A204.1 (cell line): ENCODE results near the gene RUFY3.
A peak's percentile ranks its signal among the peaks of the same experiment; 100 is the strongest.
"Not testable (repeated sequence)": the region's sequence is repeated elsewhere in the genome, so short reads cannot be mapped to it uniquely, and the experiment has no call there.

ENCODE experiments used
- FAIRE-seq: peaks from 2 replicates; lab custom pipeline; 2012; peaks lifted over from hg19 to GRCh38; lab: Jason Lieb, UNC

The RUFY3 gene

GRCh38 chr4:70706044-70706461, 15.7 kb upstream of the RUFY3 start:
- FAIRE-seq: no peak

DNA sequence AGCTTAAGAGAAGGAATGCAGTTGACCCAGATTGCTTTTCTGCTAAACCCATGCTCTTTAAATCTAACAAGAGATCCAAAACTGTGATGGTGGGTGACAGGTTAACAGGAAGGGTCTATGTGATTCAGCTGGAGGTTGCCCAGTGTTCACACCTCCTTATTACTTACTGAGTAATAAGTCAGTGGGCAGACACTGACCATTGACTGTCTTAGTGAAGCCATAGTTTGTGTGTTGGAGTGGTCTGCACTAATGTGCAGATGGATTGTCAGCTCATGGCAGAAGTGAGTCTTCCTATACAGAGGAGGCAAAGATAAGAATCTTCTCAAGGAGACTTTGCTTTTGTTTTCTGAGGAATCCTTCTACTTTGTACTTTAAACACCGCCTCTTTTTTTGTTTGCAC, 15.2 kb upstream of the RUFY3 start:
- FAIRE-seq: no peak

DNA sequence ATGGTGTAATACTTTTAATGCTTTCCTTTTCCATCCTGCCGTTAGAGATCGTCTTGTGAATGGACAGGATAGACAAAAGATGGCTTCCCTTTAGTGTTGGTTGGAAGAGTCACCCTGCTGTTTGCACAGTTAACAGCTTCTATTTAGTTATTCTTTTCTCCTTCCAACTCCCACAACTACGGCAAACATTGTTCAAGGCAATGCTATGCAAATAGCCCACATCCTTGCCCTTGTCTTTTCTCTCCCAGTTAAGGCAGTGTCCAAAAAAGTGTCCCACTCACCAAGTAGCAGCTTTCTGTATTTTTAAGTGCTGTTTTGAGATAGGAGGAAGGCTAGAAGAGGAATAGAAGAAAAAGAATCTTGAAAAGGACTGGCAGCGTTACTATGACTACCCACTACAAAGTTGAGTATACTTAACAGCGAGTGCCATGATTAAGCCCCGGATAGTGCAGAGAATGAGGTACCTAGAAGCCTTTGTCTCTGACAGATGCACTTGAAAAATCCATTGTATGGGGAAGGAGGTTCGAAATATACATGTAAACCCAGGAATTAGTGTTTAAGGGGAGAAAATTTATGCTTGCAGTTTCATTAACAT, 12.1 kb upstream of the RUFY3 start:
- FAIRE-seq: no peak

DNA sequence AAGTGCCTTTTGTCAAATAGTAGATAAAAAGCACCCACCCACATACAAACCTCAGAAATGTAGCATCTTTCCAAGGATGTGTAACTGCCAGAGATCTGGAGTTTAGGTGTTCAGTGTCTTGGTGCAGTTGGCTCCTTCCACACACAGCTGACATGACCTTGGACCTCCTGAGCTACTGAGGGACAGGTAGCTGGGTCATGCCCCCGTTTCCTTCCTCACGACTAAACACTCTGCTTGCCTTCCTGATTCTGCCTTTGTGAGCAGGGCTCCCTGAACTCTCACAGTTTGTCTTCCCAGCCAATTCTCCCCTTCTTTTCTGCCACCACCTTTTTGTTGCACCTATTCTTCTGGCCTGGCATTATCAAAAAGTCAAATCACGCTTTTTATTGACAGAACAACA, 10.2 kb upstream of the RUFY3 start:
- no peak for FAIRE-seq

GRCh38 chr4:70712150-70712549, 9.6 kb upstream of the RUFY3 start:
- FAIRE-seq: no peak

GRCh38 chr4:70712604-70713452, 8.9 kb upstream of the RUFY3 start:
- no peak for FAIRE-seq

DNA sequence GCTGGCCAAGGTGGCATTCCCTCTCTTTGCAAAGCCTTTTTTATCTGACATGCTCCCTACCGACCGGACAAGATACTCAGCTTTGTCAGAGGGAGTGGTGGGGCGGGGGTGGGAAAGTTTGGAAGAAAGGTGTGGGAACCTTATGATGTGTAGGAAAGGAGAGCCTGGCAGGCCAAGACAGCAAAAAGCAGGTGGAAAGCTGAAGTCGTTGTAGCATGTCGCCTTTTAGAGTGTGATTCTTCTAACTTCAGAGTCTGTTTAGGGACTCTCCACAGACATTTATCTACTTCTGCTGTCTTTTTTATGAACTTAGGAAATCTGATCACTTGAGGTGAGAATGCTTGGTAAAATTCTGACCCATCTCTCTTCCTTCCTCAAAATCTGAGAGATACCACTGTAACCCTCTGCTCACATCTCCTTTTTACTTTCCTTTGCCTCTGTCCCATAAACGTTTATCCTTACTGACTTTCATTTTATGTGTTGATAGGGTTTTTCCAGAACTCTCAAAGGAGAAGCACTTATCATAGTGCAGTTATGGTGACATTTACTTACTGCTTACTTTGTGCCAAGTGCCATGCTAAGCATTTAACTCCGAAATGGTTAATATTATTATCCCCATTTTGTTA, 8.2 kb upstream of the RUFY3 start:
- FAIRE-seq: no peak

GRCh38 chr4:70714079-70714887, 7.5 kb upstream of the RUFY3 start:
- no peak for FAIRE-seq

DNA sequence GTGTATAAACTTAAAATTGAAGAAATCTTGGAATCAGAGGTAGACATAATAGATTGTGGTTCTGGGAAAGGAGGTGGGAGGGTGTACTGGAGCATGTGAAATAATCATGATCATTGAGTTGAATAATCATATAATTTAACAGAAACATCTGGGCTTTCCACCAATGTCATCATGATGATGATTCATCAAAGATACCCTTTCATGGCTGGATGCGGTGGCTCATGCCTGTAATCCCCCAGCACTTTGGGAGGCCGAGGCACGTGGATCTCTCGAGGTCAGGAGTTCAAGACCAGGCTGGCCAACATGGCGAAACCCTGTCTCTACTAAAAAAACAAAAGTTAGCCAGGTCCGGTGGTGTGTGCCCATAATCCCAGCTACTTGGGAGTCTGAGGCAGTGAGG, 6.7 kb upstream of the RUFY3 start:
- FAIRE-seq: no peak

- no peak for FAIRE-seq
Observed at GRCh38 chr4:70718811-70719604, 2.8 kb upstream of the RUFY3 start.

DNA sequence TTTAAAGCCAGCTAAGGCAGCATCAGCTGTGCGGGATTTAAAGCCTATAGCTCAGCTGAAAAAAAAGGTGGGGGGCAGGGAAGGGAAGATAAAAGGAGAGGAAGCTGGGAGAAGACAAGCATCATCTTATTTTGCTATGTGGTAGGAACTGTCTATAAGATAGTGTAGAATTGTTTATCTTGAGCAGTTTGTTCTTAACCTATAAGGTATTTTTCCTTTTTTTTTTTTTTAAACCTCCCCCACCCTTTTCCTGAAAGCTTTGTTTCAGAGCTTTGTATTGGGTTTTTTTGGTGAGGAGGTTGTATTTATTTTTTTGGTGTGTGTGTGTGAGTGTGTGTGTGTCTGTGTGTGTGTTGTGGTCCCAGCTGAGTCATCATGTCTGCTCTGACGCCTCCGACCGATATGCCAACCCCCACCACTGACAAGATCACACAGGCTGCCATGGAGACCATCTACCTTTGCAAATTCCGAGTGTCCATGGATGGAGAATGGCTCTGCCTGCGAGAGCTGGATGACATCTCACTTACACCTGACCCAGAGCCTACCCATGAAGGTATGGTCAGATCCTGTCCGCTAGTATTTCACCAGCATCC, 531 bp downstream of the RUFY3 start:
- no peak for FAIRE-seq

DNA sequence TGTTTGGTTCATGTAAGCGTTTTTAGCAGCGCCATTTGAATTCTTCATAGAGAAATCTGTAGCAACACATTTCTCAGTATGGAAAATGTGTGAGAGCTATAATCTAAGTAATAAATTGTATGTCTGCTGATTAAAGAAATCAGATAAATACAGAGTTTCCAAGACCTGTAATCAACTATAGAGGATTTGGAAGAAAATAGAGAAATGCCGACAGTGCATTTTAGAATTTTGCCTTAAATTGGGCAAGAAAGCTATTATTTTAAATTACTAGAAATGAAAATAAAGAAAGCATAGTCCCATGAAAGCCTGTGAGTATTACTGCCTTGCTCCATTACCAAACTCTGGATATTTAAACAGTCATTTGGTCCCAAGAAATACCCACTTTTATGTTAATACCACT, 2.7 kb downstream of the RUFY3 start:
- no peak for FAIRE-seq

GRCh38 chr4:70725633-70726032, 3.9 kb downstream of the RUFY3 start:
- FAIRE-seq: no peak

DNA sequence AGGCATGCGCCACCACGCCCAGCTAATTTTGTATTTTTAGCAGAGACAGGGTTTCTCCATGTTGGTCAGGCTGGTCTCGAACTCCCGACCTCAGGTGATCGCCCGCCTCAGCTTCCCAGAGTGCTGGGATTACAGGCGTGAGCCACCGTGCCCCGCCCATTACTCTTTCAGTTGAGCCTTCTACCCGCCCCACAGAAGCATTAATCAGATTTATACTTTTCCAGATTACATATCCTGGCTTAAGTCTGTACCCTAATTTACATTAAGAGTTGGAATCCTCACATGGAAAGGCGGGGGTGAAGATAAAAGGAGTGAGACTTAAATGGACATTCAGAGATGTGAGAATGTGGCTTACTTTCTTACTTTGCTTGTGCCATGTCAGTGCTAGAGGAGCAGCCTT, 4.8 kb downstream of the RUFY3 start:
- FAIRE-seq: not testable (repeated sequence)

DNA sequence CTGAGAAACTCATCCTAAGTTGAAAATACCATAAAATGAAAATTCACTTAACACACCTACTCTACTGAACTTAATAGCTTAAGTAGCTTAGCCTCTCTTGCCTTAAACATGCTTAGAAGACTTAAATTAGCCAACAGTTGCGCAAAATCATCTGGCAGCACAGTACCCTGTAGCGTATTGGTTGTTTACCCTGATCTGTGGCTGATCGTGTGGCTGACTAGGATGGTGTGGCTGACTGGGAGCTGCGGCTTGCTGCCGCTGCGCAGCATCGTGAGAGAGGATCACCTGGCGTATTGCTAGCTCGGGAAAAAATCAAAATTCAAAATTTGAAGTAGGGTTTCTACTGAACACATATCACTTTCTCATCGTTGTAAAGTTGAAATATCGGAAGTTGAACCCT, 6.3 kb downstream of the RUFY3 start:
- FAIRE-seq: no peak

DNA sequence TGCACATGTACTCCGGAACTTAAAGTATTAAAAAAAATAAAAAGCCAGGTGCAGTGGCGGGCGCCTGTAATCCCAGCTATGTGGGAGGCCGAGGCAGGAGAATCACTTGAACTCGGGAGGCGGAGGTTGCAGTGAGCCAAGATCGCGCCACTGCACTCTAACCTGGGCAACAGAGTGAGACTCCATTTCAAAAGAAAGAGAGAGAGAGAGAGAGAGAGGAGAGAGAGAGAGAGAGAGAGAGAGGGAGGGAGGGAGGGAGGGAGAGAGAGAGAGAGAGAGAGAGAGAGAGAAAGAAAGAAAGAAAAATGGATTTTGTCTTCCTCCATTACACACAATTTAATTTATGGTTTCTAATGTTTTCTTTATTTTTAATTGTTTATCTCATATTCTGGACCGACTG, 11.1 kb downstream of the RUFY3 start:
- not testable (repeated sequence) for FAIRE-seq

GRCh38 chr4:70734168-70734954, 12.6 kb downstream of the RUFY3 start:
- FAIRE-seq: peak; percentile 68

DNA sequence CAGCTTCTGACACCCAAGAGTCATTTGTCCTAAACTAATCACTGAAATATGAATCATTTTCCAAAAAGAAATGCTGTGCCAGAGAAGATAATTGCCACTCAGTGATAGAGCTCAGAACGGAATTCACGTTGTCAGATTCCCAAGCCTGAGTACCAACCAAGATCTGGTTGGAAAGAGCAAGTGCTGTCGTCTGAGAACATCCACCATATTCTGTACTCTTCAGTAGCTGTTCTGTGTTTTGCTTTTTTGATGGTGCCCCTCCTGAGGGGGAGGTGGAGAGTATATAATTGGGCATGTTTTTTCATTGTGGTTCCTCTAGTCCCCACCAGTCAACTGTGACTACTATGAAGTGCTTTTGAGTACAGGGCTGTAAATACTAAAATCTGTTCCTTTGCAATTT, 13.2 kb downstream of the RUFY3 start:
- FAIRE-seq: no peak

DNA sequence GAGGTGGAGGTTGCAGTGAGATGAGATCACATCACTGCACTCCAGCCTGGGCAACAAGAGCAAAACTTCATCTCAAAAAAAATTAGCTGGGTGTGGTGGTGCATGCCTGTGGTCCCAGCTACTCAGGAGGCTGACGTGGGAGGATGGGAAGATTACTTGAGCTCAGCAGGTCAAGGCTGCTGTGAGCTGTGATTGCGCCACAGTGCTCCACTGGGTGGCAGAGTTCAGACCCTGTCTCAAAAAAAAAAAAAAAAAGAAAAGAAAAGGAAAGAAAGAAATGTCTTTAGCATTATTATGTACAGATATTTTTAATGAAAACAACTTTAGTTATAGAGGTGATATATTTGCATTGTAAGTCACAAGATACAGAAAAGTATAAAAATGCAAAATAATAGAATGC, 14.2 kb downstream of the RUFY3 start:
- peak; percentile 27 for FAIRE-seq

DNA sequence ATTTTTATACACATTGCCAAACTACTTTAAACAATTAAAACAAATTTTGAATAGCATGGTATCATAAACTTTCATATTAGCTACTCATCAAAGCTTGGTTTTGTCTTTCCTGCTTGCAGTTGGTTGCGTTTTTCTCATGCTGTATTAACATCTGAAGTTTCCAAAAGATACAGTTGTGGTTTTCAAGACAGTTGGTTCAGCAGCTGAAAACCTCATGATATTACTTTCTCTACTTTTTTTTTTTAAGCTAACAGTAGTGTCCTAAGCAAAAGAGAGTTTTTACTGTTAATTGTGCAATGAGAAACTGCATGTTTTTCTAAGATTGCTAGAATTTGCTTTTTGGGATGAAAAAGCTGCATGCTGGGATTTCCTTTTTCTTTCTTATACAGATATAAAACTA, 15.2 kb downstream of the RUFY3 start:
- FAIRE-seq: peak; percentile 16

DNA sequence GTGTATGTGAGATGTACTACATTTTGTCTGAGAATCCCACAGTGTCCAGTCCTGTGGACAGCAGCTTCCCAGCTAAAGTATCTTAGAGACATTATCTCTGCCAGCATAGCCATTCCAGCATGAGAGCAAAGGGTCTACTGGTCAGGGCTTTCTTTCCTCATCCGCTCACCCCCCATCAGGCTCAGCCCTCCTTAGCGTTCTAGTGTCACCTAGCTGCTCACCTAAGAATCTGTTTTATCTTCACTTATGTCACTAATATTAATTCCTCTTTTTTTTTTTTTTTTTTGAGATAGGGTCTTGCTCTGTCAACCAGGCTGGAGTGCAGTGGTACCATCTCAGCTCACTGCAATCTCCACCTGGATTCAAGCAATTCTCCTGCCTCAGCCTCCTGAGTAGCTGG, 15.6 kb downstream of the RUFY3 start:
- no peak for FAIRE-seq
